ENCODE results near the gene OCRL.

Gene OCRL

DNA sequence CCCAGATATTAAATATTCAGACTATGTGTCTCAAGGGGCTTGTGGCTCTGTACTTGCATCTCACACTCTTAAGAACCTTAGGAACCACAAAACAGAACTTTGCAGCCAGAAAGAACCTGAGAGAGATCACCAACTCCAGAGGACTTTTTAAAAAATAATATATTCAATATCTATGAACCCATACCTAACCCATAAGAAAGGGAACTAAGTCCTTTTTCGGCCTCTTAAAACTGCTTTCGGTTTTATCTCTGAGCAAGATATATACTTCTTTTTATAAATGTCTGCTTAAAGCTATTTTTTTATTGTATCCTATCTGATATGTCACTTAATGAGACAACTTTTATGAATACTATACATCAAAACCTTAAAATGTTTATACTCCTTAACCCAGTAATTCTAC, 27.6 kb upstream of the OCRL start:
- TF ChIP-seq SPI1 (IDR thresholded peaks at IDR 0.05; ENCODE audit: low read depth, low read length) (no peak), POLR2A (IDR thresholded peaks at IDR 0.05; ENCODE audit: low read depth, low read length) (no peak), PAX5 (IDR thresholded peaks at IDR 0.05; ENCODE audit: insufficient read depth, low read length, severe bottlenecking) (no peak), TAF1 (IDR thresholded peaks at IDR 0.05; ENCODE audit: low read depth, low read length) (no peak), POU2F2 (IDR thresholded peaks at IDR 0.05; ENCODE audit: low read depth, low read length) (no peak), POLR2AphosphoS5 (IDR thresholded peaks at IDR 0.05; ENCODE audit: low read depth, low read length) (no peak)
- DNase-seq (ENCODE audit: insufficient read length, low spot score) (no peak), FAIRE-seq (no peak)

DNA sequence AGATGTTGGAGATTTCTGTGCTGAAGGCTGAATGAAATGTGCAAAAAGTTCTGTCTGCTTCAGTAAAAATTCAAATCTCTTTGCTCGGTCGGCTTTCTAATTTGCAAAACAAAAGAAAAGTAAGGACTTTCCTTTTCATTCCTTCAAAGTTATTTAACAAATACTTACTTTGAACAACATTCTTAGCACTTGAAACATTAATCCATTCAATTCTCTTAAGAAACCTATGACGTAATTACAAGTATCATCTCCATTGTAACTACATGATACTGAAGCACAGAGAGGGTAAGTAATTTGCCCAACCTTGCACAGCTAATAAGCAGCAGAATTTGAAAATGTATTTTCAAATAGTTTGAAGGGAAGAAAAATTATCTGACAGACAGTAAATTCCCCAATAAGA, 23.7 kb upstream of the OCRL start:
- no peak for FAIRE-seq
- TF ChIP-seq TAF1 (IDR thresholded peaks at IDR 0.05; ENCODE audit: low read depth, low read length): no peak
- TF ChIP-seq POLR2A (IDR thresholded peaks at IDR 0.05; ENCODE audit: low read depth, low read length): no peak
- no peak for TF ChIP-seq SPI1 (IDR thresholded peaks at IDR 0.05; ENCODE audit: low read depth, low read length)
- TF ChIP-seq PAX5 (IDR thresholded peaks at IDR 0.05; ENCODE audit: insufficient read depth, low read length, severe bottlenecking): no peak
- DNase-seq (ENCODE audit: insufficient read length, low spot score): no peak

DNA sequence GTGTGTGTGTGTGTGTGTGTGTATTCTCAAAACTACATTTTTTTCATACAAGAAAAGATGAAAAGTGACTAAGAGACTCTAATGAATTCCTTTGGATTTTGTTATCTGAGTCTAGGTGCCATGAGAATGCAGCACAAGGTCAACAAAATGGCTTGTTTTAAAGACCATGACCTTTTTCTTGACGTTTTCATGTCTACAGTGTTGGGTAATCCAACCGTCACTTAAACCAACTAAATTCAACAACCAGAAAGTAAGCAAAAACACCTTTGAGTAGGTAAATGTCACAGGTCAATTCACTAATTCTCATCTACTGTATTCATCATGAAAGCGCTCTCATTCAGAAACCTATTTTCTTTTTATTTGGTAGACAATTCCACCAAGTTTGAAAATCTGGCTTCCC, 19.9 kb upstream of the OCRL start:
- TF ChIP-seq PAX5 (IDR thresholded peaks at IDR 0.05; ENCODE audit: insufficient read depth, low read length, severe bottlenecking): no peak
- TF ChIP-seq TAF1 (IDR thresholded peaks at IDR 0.05; ENCODE audit: low read depth, low read length): no peak
- TF ChIP-seq POLR2AphosphoS5 (IDR thresholded peaks at IDR 0.05; ENCODE audit: low read depth, low read length): no peak
- no peak for TF ChIP-seq SPI1 (IDR thresholded peaks at IDR 0.05; ENCODE audit: low read depth, low read length)
- TF ChIP-seq POLR2A (IDR thresholded peaks at IDR 0.05; ENCODE audit: low read depth, low read length): no peak
- no peak for TF ChIP-seq POU2F2 (IDR thresholded peaks at IDR 0.05; ENCODE audit: low read depth, low read length)
- no peak for DNase-seq (ENCODE audit: insufficient read length, low spot score)
- FAIRE-seq: no peak

DNA sequence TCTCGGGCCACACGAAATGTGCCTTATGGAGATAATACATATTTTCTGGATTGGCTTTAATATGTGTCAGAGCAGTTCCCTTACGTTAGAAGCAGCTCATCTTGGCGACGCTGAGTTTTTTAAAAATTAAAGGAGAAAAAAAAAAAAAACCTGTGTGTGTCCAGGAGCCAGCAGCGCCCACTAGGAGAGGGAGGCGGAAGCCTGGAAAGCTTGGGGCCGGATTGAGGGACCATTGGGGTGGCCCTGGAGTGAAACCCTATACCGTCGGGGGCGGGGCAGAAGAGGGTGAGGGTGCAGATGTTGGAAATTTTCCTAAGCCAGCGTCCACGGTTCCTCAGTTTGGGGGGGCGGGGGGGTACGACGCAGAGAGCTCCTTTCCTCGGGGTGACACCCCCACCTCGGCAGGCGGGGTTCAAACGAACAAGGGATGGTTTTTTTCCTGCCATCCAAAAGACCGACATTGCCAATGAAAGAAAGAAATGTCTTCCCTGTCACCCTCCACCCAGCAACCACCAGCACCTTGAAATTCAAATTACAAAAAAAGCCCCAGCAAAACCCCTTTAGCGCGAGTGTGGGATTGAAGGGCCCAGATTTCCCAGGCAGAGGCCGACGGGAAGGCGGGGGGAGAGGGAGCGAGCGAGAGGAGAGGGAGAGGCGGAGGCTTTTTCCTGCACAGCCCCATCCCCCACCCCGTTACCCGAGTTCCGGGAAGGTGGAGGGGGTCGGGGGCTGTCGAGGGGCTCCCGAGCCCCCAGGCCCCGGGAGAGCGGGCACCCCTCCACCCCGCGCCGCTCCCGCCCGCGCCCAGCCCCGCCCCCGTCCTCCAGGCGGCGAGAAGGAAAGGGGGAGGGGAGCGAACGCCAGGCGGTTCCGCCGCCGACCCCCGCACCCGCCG, 17.6 kb upstream of the OCRL start:
- DNase-seq (ENCODE audit: insufficient read length, low spot score): peak; percentile 8
- TF ChIP-seq PAX5 (IDR thresholded peaks at IDR 0.05; ENCODE audit: insufficient read depth, low read length, severe bottlenecking): no peak
- TF ChIP-seq POLR2A (IDR thresholded peaks at IDR 0.05; ENCODE audit: low read depth, low read length): no peak
- FAIRE-seq: no peak

DNA sequence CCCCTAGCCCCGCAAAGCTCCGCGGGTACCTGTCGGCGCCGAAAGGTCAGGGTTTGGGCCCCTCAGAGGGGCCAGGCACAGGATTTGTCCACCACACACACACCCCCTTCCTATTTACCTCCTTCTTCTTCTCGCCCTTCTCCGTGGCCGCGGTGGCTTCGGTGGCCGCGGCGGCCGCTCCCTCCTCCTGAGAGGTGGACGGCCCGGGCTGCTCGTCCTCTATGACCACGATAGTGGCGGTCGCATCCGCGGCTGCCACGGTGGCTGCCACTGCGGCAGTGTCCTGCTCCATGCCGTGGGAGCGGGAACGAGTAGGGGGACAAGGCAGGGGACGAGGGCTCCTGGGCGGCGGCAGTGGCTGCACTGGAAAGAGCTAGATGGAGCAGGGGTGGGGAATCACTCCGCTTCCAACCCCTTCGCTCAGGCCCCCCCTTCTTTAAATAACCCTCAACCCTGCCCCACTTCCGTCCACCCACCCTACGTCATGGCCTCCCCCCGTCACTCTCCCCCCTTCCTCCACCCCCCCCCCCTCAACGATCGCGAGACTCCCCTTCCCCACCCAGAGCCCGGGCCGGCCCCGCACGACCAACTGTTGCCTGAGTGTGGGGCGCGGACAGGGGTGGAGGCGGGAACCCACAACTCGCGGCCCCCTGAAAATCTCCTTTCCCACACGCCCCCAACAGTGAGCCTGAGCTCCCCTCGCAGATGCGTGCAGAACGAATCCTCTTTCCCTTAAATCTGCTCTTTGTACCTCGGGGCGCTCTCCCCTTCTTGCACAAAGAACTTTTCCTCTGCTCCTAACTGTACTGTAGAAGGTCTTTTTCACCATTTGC, 16.8 kb upstream of the OCRL start, which contains the start of gene SMARCA1:
TSS of gene SMARCA1 (minus strand) at position 412 of the 833 bp plus-strand sequence. CDS start at position 292, 120 bp downstream.
- DNase-seq (ENCODE audit: insufficient read length, low spot score) (peak; percentile 18), FAIRE-seq (no peak)
- no peak for TF ChIP-seq POU2F2 (IDR thresholded peaks at IDR 0.05; ENCODE audit: low read depth, low read length)
- no peak for TF ChIP-seq POLR2AphosphoS5 (IDR thresholded peaks at IDR 0.05; ENCODE audit: low read depth, low read length)
- TF ChIP-seq POLR2A (IDR thresholded peaks at IDR 0.05; ENCODE audit: low read depth, low read length): no peak
- TF ChIP-seq SPI1 (IDR thresholded peaks at IDR 0.05; ENCODE audit: low read depth, low read length): no peak
- no peak for TF ChIP-seq TAF1 (IDR thresholded peaks at IDR 0.05; ENCODE audit: low read depth, low read length)
- TF ChIP-seq PAX5 (IDR thresholded peaks at IDR 0.05; ENCODE audit: insufficient read depth, low read length, severe bottlenecking): no peak

DNA sequence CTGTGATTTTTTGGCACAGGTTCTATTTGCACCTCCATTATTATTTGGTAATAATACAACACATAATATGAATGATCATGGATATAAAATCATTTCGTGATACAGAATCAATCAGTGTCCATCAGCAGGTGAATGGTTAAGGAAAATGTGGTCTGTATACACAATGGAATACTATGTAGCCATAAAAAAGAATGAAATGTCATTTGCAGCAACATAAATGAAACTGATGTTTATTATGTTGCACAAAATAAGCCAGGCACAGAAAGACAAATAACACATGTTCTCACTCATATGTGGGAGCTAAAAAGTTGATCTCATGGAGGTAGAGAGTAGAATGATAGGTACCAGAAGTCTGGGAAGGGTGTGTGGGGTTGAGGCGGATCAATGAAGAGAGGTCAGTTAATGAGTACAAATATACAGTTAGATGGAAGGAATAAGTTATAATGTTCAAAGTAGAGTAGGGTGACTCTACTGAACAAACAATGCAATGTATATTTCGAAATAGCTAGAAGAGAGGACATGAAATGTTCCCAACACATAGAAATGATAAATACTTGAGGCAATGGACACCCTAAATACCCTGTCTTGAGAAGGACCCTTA, 15.7 kb upstream of the OCRL start:
- FAIRE-seq (no peak), DNase-seq (ENCODE audit: insufficient read length, low spot score) (no peak)
- TF ChIP-seq TAF1 (IDR thresholded peaks at IDR 0.05; ENCODE audit: low read depth, low read length) (no peak), SPI1 (IDR thresholded peaks at IDR 0.05; ENCODE audit: low read depth, low read length) (no peak), POLR2A (IDR thresholded peaks at IDR 0.05; ENCODE audit: low read depth, low read length) (no peak), POLR2AphosphoS5 (IDR thresholded peaks at IDR 0.05; ENCODE audit: low read depth, low read length) (no peak), POU2F2 (IDR thresholded peaks at IDR 0.05; ENCODE audit: low read depth, low read length) (no peak), PAX5 (IDR thresholded peaks at IDR 0.05; ENCODE audit: insufficient read depth, low read length, severe bottlenecking) (no peak)

DNA sequence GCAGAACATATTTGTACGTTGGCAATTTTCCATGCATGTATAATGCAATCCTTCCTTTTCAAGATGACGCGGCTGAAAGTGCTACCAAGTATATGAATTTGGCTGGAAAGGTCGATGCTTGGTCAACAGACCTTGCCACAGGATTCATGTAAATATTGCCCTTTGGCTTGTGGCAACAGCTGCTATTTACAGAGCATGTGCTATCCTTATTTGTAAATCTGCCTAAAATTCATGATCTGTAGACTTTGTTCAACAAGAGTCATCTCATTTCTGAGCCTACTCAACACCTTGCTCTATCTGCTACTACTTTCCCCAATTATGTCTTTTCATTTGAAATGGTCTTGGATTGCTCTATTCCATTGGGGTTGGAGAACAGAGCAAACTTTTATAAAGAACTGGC, 14.9 kb upstream of the OCRL start:
- TF ChIP-seq POU2F2 (IDR thresholded peaks at IDR 0.05; ENCODE audit: low read depth, low read length) (no peak), SPI1 (IDR thresholded peaks at IDR 0.05; ENCODE audit: low read depth, low read length) (no peak), PAX5 (IDR thresholded peaks at IDR 0.05; ENCODE audit: insufficient read depth, low read length, severe bottlenecking) (no peak), POLR2AphosphoS5 (IDR thresholded peaks at IDR 0.05; ENCODE audit: low read depth, low read length) (no peak), TAF1 (IDR thresholded peaks at IDR 0.05; ENCODE audit: low read depth, low read length) (no peak)
- FAIRE-seq: no peak
- no peak for DNase-seq (ENCODE audit: insufficient read length, low spot score)

DNA sequence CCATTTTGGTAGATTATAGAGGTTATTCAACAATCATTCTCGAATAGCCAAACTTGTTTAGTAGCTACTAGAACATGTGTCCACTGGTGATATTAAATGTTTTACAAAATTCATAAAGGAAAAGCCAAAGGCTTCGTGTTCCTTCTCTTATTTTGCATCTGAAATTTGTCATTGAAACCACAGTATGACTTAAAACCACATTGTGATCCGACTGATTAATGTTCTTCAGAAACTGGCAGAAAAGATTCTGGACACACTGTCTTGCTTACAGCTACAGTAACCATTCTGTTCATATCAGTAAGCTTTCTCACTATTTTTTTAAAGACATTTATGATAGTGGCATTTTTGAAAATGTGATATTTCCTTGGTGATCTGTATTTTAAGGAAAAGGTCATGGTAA, 14.2 kb upstream of the OCRL start:
- DNase-seq (ENCODE audit: insufficient read length, low spot score): no peak
- FAIRE-seq: no peak
- TF ChIP-seq TAF1 (IDR thresholded peaks at IDR 0.05; ENCODE audit: low read depth, low read length) (no peak), PAX5 (IDR thresholded peaks at IDR 0.05; ENCODE audit: insufficient read depth, low read length, severe bottlenecking) (no peak), POU2F2 (IDR thresholded peaks at IDR 0.05; ENCODE audit: low read depth, low read length) (no peak), POLR2A (IDR thresholded peaks at IDR 0.05; ENCODE audit: low read depth, low read length) (no peak), POLR2AphosphoS5 (IDR thresholded peaks at IDR 0.05; ENCODE audit: low read depth, low read length) (no peak), SPI1 (IDR thresholded peaks at IDR 0.05; ENCODE audit: low read depth, low read length) (no peak)

DNA sequence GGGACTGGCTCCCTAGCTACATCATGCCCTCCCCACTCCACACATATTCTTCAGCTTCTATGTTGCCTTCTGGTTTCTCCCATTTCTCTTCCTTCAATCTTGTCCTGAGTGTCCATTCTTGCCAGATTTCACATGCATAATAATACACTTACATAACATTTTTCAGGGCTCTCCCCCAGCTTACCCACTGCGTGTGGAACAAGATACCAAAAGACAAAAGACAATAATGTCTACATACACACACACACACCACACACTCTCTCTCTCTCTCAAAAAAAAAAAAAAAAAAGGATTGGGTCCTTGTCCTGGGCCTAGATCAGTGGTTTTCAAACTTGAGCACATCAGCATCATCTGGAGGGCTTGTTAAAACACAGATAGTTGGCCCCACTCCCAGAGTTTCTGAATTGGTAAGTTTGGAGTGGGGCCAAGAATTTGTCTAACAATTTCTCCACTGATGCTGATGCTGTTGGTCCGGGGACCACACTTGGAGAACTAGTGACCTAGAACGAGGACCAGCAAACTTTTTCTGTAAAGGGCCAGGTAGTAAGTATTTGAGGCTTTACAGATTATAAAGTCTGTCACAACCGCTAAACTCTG, 10.3 kb upstream of the OCRL start:
- TF ChIP-seq PAX5 (IDR thresholded peaks at IDR 0.05; ENCODE audit: insufficient read depth, low read length, severe bottlenecking) (no peak), TAF1 (IDR thresholded peaks at IDR 0.05; ENCODE audit: low read depth, low read length) (no peak)
- FAIRE-seq (no peak), DNase-seq (ENCODE audit: insufficient read length, low spot score) (no peak)

Data from GM12891 (cell line).